GM12801 (cell line): ENCODE measurements around the gene ANXA11.

Source experiments
- CTCF ChIP-seq: IDR thresholded peaks from one replicate; pipeline ENCODE4 v1.5.1; 2011; ENCODE audit warnings: control low read depth; ENCODE audit not compliant: insufficient read length; ENCODE audit errors: extremely low read depth

The ANXA11 gene

GRCh38 chr10:80110986-80111385, 94.4 kb downstream of the ANXA11 start:
- no peak for TF ChIP-seq CTCF

DNA sequence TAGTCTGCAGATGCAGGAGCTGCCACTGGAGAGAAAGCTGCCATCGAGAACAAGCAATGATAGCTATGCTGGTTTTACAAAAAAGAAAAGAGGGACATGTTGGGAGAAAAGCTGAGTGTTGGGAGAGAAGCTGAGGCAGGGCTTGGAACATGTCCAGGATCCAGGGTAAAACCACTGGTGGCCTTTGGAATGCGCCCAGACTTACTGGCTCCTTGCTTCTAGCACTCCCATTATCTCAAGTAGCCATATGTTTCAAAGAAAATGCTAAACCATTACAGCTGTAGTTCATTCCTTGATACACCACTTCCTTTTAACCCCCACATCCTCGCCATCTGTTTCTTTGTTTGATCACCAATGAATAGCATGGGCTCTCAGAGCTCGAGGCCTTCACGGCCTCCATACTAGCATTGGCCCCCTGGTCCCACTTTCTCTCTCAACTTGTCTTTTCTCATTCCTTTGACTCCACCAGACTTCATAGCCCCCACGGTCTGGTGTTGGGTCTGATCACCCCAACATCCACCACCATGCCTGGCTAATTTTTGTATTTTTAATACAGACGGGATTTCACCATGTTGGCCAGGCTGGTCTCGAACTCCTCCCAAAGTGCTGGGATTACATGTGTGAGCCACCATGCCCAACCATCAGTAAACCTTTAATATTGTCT, 96.6 kb downstream of the ANXA11 start:
- no peak for TF ChIP-seq CTCF

DNA sequence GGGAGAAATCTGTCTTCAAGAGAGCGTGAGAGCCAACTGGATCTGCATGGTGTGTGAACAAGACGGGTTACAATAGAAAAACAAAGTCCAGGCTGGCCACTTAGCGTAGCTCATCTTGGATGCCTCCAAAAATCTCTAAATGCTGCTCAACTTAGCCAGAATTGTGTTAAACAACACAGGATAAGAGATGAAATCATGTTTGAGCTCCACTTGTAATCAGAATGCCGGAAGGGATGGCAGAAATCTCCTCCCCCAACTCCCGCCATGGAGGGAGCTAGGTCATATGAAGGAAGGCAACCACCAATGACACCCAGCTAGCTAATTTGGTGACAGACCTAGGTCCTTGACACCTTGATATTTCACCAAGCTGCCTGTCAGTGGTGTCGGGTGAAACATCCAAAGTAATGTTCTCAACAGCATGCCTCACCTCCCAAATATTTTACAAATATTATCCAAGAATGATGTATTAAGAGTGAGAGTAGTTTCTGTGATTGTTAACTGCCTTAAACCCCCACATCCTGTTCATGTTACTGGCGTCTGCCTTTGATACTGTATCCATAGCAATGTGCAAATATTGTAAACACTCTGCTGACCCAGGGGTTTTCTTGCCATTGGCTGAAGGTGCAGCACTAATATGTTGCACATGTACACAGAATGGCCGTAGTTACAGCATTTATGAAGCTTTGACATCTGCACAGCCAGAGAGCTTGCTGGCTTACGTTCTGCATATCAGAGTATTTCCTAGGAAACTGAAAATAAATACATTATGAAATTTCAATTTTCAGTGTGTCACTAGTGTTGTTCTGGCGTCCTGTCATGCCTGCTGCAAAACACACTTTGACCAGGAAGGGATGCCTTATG, 101.0 kb downstream of the ANXA11 start:
- TF ChIP-seq CTCF = no peak
